Fibroblast of skin of abdomen (primary cell): Measurements from ENCODE around the gene TSPO.

Experiments
- DNase-seq: peaks from one replicate; pipeline ENCODE4 v3.0.0-alpha.2; 2013

The TSPO gene

GRCh38 chr22:43202326-43202725 is 51.0 kb downstream of the TSPO start:
- no peak for DNase-seq

DNA sequence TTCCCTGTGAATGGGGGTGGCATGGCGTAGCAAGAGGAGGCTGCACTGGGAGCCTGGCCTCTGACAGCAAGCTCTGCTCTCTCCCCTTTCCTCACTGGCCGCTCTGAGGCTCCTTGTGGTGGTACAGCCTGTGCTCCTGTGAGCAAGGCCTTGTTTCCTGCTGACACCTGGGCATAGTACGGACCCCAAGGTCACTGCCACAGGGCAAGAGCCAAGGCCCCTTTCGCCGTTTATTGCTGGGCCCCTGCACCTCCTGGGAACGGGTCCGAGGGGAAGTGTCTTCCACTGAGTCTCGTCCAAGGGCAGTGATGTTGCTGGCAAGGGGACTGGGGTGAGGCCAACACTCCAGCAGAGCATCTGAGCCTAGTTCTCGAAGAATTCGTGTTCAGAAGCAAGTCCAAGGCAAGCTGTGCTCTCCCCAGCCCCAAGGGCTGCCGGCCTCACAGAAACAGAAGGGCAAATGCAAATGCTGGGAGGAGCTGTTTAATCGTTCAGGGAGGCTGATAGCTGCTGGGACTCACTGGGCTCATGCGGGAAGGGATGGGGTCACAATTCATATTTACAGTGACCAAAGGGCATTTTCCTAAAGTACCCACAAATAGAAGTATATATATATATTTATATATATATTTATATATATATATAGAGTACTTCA is 51.5 kb downstream of the TSPO start:
- DNase-seq = no peak

DNA sequence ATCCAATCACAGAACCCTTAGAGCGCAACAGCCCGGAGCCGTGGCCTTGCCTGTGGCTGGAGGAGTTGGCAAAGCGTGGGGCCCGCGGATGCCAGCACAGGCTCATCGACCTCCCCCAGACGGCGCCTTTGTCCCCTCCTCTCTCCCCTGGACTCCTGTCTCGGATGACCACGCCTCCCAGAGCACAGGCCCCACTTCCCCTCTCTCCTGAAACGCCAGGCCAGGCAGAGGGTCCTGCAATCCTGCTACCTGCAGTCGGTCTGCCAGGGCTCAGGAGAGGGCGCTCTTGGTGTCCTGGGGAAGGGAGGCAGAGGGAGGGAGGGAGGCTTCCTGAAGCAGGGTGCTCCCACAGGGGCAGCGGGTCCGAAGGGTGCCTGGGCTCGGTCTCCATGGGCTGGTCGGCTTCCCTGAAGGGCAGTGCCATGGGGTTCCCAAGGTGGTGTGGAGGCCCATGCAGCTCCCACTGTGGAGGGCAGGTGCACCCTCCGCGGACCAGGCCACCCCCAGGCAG is 52.2 kb downstream of the TSPO start:
- DNase-seq = no peak

- DNase-seq = no peak
Observed at GRCh38 chr22:43205261-43205691, 53.9 kb downstream of the TSPO start.

DNA sequence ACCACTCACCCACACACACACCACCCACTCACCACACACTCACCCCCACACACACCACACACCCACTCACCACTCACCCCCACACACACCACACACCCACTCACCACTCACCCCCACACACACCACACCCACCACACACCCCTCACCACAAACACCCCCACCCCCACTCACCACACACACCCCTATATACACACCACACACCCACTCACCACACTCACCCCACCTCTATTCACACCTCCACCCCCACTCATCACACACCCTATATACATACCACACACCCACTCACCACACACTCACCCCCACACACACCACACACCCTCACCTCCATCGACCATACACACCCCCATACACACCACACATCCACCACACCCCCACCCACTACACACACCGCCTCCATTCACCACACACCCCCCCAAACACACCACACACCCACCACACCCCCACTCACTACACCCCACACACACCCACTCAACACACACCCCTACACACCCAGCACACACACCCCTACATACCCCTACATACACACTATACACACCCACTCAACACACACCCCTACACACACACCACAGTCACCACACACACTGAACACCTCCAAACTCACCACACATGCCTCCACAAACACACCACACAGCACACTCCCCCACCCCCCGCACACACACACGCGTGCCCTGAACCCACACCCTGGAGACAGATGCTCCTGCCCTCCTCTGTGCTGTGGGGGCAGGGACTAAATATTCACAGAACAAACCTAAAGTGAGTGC is 54.6 kb downstream of the TSPO start:
- no peak for DNase-seq

GRCh38 chr22:43206509-43207161 is 55.3 kb downstream of the TSPO start:
- DNase-seq = no peak

DNA sequence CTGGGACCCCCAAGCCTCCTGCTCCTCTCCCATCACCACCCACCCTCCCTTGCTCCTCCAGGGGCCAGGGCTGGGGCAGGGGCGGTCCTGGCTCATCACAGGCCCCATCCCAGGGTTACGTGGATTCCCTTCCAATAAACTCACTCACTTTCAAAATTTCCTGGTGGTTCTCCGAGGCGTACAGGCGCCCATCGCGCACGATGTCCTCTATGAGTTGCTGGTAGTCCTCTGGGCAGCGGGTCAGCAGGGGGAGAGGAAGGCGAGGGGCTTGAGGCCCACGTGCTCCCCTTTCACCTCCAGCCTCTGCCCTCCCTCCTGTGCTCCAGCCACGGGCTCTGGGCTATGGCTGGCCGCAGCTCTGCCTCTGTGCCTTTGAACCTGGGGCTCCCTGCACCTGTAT is 56.0 kb downstream of the TSPO start:
- no peak for DNase-seq

GRCh38 chr22:43207849-43208702 is 56.7 kb downstream of the TSPO start:
- no peak for DNase-seq

DNA sequence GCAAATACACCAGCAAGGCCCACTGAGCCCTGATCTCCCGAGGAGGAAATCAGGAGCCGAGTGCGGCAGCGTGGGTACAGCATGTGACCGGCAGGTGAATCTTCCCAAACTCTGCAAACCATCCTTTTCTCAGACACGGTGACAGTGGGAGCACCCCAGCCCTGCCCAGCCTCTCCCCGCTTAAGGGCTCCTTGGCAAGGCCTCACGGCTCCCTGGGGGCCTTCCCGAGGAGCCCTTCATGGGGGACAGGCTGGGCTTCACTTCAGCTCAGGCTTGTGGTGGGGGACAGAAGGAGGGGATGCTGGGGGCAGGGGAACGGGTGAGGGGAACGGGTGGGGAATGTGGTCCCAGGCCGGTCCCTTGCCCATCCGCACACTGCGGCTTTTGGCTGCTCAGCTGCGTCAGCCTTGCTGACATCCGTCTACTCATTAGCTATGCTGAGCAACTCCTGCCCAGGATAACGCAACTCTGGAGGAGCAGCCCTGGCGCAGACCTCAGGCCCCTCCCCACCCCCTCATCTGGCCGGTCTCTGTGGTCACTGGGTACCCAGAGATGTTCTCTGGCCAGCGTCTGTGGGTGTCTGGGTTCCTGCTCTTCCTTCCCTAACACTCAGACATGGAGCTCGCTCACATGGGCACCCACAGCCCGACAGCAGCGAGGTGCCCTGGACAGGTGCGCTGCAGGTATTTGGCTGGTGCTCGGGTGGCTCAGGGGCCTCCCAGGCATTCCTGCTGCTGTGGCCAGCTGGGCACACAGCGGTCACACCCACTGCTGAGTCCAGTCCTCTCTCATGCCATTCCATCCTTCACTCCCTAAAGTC is 57.6 kb downstream of the TSPO start:
- DNase-seq = no peak

- no peak for DNase-seq
Observed at GRCh38 chr22:43209523-43209890, 58.1 kb downstream of the TSPO start.

DNA sequence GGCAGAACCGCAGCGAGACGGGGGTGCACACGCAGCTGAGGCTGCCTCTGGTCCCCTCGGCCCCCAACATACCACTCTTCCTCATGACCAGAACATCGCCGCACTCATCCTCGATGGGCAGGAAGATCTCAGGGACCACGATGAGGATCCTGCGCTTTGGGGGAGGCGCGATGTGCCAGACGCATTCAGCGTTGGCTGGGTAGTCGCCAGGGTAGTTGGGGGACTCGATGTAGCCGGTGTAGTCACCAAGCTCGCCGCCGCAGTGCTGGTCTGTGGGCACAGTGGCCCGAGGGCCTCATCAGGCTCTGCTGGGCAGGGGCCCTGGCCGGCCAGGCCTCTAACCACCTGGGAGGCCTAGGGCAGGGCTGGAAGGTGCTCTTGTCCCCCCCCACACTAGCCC is 58.6 kb downstream of the TSPO start:
- no peak for DNase-seq

- no peak for DNase-seq
Observed at GRCh38 chr22:43210631-43211515, 59.5 kb downstream of the TSPO start.

DNA sequence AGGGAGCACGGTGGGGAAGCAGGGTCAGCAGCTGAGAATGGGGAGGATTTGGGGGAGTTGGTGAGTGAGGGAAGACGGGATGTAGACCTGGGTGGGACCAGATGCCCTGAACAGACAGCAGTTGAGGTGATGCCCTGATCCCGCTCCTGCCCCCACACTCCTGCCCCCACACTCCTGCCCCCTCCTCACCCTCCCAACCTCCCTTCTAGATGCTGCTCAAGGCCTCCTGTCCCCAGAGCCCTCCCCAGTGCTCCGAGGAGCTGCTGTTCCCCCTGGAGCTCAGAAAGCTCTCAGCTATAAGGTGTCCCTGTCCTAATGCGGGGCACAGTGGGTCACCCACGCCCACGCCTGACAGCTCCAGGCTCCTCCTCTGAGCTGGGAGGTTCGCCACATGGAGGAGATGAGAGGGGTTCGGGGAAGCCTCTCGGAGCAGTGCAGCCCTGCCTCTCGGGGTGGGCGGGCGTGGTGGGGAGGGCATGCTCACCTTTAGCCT is 60.6 kb downstream of the TSPO start:
- DNase-seq = no peak

GRCh38 chr22:43212434-43212952 is 61.1 kb downstream of the TSPO start:
- DNase-seq = no peak
